GM21786 (cell line): Measurements from ENCODE around the gene PEX16.

Experiments used
- ATAC-seq: cut with Tn5 transposase; IDR thresholded peaks from one replicate; pipeline ENCODE4 v1.9.1; 2021; ENCODE audit not compliant: unreplicated experiment

The PEX16 gene

GRCh38 chr11:45917623-45918330, at the start of gene PEX16:
Gene PEX16 (minus strand): TSS chr11:45917877. CDS start chr11:45917811, 66 bp downstream.
- ATAC-seq, result peak; percentile 86

DNA sequence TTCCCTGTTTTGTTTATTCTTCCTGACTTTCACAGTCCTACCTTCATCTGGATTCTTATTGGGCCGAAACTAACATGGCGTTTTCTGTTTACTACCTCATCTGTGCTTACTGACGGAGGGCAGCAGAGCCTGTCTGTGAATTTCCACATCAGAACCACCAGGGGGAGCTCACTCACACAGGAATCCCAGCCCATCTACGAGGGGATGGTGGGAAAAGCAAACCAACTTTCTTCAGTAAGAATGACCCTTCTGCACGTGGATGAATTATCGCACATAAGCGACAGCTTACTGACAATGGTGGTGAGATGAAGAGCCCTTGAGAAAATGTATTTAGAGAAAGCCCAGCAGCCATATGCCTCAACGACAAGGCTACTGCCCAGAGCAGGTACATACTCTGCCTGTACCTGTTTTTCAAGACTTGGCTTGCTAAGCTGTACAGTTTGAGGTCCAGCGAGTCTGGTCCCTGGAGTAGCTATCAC, 47.3 kb upstream of the PEX16 start:
- ATAC-seq, result peak; percentile 61

DNA sequence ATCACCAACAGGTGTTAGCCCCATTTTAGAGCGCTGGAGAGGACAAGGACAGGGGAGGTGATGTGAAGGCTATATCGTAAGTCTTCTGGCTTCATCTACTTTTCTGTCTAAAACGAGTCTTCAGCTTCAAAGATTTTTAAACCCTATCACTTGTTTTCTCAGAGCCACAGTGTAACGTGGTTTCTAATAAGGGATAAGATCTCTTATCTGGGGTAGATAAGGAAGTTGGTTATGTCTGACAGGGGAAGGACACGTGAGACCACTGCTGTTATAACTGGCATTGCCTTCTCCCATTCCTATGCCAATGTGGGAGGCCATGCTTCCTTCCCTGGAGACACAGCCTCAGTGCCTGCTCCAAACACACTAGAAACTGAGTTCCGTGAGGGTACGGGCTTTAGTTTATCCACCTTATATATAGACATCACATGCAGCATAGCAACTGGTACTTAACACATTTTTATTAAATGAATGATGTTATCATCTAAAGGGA, 44.1 kb upstream of the PEX16 start:
- ATAC-seq, result no peak

DNA sequence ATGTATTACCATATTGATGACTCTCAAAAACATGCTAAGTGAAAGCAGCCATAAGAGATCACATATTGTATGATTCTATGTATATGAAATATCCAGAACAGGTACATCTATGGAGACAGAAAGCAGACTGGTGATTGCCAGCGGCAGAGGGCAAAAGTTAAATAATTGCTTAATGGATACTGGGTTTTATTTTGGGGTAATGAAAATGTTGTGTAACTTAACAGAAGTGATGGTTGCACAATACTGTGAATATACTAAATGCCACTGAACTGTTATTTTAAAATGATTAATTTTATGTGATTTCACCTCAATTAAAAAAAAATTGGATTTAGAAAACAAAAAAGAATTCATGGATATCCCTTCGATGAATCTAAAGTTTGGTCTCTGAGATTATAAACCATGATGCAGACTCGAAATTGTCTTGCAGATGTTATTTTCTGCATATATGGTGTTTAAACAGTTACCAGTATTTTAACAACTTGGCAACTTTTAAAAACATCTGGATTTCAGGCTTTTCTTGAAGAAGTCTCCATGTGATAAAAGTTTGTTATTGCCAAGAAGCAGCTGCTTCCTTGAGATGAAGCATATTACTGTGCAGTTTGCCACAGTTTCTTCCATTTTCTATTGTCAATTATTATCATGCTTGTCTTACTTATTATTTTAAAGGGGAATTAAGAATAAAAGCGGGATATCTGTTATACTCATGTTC, 42.9 kb upstream of the PEX16 start:
- ATAC-seq, result no peak

- no peak for ATAC-seq
Measured at GRCh38 chr11:45959851-45960250, 42.2 kb upstream of the PEX16 start.

DNA sequence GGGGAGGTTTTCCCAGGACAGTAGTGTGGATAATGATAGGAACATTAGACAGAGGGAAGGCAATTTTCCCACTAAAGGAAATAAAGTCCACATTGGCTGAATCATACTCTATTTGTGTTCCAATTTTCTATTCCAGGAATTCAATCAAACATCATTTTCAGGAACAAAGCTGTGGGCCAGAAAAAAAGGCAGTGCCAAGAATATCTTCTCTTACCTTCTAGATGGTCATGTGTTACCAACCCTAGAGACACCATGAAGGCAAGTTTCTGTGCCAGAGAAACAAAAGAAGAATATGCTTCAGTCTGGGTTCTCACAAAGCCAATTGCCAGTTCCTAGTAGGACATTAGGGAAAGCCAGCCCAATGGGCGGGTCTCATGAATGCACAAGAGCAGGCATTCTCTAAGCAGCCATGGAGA, 32.3 kb upstream of the PEX16 start:
- no peak for ATAC-seq

- ATAC-seq, result no peak
Measured at GRCh38 chr11:45948356-45948755, 30.7 kb upstream of the PEX16 start.

GRCh38 chr11:45947885-45948284, 30.2 kb upstream of the PEX16 start:
- no peak for ATAC-seq

DNA sequence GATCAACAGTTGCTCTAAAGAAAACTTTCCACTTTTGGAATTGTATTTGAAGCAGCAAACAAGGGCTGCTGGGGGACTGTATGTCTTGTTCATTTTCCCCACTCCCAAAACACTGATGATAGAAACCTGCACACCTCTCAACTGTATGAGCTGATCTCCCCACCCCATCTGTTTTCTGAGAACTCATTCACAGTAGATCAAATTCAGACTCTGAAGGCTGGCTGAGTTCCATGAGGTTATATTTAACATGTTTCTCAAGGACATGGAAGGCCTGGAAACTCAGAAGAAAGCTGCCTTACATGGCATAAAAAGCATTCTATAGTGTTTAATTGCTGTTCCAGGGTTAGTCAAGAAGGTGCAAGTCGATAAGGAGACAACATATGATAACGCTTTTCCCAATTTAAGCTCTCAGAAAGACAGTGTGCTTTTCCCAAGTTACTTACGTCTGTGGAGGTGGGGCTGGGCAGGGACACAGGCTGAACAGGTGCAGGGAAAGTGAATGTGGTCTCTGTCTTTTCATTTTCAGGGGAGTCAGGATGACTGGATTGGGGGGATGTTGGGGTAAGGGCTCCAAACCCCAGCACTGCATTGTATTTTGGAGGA, 27.8 kb upstream of the PEX16 start:
- no peak for ATAC-seq

- no peak for ATAC-seq
Measured at GRCh38 chr11:45942381-45942780, 24.7 kb upstream of the PEX16 start.

DNA sequence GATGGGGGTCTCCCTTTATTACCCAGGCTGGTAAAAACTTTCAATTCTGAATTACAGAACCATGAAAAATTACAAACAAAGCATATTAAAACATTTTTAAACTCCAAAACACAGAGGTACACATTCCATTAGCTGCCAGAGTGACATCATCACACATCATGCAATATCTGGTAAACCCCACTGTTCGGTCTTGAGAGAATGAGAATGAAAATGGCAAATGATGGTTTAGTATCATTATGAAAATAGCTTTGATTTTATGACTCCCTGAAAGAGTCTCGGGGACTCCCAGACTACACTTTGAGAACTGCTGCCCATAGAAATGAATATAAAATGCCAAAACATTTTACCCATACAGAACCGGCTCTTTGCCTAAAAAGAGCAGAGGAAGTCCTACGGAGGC, 23.6 kb upstream of the PEX16 start:
- ATAC-seq, result no peak

GRCh38 chr11:45939836-45940235, 22.2 kb upstream of the PEX16 start:
- no peak for ATAC-seq

- no peak for ATAC-seq
Measured at GRCh38 chr11:45937916-45938315, 20.2 kb upstream of the PEX16 start.

- no peak for ATAC-seq
Measured at GRCh38 chr11:45936511-45937054, 18.9 kb upstream of the PEX16 start.

- ATAC-seq, result no peak
Measured at GRCh38 chr11:45935349-45936064, 17.8 kb upstream of the PEX16 start.

DNA sequence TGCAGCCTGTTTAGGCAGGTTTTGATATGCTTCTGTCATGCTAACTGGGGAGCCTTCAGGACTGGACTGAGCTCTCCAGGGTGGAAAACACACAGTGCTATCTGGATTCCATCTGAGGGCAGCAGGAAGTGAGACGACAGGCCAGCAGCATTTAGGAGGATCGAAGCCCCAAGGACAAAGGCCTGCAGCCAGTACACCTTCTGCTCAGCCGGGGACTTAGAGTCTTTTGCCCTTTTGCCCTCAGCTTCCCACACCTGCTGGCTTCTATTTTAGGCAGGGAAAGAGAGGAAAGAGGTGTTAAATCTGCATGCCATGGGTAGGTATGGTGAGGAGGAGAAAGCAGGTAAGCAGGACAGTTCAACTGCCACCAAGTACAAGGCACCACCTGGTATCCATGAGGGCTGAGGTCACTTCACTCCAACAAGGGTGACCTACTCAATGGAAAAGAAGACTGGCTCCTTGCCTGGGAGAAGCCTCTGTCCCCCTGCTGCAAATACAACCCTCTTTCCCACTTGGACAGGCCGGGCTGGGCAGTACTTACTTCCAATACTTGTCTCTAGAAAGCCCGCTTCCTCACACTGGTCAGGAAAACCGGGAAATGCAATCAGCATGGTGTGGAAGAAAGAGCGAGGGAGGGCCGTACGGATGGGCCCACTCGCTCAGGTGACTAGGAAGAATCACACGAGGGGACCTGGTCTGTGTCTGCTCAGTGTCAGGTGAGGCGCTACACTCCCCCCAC, 17.1 kb upstream of the PEX16 start:
- ATAC-seq, result no peak

- ATAC-seq, result no peak
Measured at GRCh38 chr11:45933846-45934579, 16.3 kb upstream of the PEX16 start.

DNA sequence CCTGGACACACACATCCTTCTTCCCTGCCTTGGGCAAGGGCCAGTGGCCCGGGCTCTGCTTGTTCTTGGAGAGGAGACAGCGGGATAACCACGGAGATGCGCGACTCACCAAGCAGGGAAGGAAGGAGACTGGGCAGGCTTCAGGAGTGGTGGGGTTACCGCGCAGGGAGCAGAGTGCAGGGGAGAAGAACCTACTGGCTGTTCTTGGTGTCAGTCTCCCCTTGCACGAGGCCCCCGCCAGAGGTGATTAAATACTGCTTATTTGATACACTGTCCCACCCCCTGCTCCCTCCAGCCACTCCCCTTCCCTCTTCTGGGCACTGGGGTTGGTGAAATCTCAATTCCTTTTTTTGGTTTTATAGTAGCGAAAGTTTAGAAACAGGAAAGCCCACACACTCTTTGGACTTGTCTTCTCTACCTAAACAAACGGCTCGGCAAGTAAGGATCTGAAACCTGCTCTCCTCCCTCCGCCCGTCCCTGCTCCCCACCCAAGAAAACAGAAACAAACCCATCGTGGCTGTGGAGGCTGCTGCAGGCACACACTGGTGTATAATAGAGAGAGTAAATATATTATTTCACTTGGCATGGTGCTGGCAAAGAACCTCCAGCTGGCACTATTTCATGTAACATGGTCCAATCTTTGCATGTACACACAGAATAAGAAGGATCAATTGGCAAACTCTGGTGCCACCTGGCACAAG, 15.6 kb upstream of the PEX16 start:
- no peak for ATAC-seq

DNA sequence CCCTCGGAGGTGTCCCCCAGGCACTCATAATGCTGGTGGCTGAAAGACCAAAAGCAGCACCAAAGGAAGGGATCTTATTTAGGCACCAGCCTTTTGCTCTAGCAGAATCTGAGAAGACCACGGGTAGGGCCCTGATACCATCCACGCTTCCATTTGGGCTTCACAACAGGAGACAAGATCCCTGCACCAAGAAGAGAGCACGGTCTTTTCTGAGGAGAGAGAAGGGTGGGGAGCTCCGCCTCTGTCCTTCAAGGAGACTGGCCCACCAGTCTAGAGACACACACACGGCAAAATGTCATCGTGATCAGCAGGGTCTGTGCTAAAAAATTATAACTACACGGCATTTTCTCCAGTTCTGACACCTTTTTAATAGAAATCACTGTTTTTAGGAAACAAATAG, 14.5 kb upstream of the PEX16 start:
- no peak for ATAC-seq
